GM18873 (cell line): ENCODE measurements around the gene GGTLC1.

Experiments used
- ATAC-seq: cut with Tn5 transposase; IDR thresholded peaks from one replicate; pipeline ENCODE4 v1.9.1; 2021; ENCODE audit warnings: mild to moderate bottlenecking, moderate library complexity, moderate number of reproducible peaks; ENCODE audit not compliant: unreplicated experiment, low FRiP score

Gene GGTLC1

GRCh38 chr20:23970049-23970448 lies 18.5 kb downstream of the GGTLC1 start:
- no peak for ATAC-seq

- no peak for ATAC-seq
These were observed 21.0 kb downstream of the GGTLC1 start for GRCh38 chr20:23967616-23967979.

GRCh38 chr20:23966927-23967615 lies 21.5 kb downstream of the GGTLC1 start:
- ATAC-seq = no peak

- ATAC-seq = no peak
These were observed 22.3 kb downstream of the GGTLC1 start for GRCh38 chr20:23966298-23966697.

DNA sequence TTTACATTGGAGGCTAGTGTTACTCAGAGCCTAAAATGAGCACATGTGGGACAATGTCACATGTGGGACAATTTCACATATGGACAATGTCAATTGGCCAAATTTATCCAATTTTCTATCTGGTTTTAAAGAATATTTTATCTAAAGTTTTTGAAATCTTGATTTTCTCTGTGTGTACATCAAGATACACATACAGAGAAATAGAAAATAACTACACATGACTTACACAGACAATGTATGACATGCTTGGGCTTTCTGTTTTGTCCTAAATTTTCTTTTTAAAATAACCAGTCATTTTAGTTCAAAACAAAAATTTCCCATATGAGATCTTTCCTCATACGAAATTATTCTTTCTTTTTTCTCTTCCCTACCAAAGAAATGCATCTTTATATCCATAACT lies 24.6 kb downstream of the GGTLC1 start:
- ATAC-seq = no peak

DNA sequence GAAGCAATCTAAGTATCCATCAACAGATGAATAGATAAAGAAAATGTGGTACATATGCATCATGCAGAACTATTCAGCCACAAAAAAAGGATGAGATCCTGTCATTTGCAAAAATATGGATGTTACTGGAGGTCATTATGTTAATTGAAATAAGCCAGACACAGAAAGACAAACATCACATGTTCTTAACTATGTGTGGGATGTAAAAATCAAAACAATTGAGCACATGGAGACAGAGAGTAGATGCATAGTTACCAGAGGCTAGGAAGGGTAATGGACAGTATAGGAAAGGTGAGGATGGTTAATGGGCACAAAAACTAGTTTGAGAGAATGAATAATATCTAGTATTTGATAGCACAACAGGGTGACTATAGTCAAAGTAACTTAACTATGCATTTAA lies 26.3 kb downstream of the GGTLC1 start:
- no peak for ATAC-seq

DNA sequence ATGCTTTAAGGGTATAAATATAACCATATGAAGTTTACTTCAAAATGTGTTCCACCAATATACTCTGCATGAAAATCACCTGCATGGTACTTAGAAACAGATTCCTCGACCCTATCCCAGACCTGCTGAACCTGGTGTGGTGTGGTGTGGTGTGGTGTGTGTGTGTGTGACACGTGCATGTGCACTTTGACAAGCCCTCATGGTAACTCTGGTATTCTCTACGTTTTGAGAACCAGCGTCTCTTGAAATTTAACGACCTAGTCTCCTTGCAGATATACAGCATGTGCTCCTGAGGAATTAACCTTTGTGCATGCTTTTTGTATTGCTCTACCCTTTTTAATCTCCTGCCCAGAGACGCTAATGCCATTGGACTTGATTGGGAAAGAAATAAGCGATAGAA lies 29.5 kb downstream of the GGTLC1 start:
- no peak for ATAC-seq

- no peak for ATAC-seq
These were observed 32.7 kb downstream of the GGTLC1 start for GRCh38 chr20:23955896-23956295.

DNA sequence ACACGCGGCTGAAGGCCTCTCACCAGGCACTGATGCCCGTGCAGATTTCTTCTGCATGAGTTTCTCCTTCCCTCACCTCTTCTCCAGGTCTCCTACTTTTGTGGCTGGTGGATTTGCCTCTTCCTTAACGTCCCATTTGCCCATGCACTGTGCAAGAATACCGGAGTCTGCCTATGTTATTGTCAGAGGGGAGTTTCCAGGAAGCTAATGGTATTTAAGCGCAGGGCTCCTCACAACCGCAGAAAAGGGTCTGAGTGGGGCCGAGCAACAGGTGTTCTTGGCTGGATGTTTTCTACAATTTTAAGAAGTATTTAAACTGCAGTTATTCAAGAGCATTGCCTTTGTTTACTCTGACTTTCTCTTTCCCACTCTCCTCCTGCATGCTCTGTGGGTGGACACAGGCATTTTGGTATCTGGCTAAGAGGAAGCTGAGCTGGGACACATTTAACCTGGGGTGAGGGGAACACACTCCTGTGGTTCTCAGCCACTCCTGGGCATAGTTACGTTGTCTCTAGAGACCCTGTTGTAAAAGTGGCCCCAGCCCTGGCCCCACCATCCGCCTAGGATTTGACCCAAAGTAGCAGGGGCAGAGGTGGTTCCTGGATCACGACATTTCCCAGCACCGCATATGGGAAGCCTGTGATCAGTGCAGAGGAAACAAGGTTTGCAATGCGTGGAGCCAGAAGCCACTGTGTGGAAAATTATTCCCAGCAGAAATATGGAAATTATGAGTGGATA lies 34.4 kb downstream of the GGTLC1 start:
- ATAC-seq = no peak

DNA sequence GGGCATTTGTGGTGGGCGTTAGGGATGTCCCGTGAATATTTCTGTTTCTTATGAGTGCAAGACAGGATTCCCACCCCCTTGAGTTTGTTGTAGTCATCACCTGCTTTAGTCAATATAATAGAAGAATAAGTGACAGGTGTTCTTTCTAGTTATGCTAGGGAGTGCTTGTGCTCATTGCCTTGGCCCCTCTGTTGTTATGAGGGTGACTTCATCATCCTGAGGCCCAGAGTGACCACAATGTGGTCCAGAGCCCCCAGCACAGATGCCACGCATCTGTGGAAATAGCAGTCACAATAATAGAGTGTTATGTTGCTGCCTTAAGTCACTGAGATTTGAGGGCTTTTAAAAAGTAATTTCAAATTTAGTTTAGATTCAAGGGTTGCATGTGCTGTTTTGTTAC lies 42.4 kb downstream of the GGTLC1 start:
- ATAC-seq = no peak

DNA sequence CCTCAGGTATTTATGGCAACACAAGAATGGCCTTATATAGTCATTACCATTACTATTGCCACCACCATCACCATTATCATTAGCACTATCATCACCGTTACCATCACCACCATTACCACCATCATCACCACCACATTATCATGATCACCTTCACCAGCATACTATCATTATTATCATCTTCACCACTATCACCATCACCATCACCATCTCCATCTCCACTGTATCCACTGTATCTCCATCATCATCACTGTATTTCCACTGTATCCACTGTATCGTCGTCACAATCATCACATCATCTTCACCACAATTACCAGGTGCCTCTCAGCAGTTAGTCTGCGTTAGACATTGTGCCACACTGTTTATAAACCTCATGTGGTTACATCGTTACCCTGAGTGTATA lies 45.3 kb downstream of the GGTLC1 start:
- no peak for ATAC-seq

DNA sequence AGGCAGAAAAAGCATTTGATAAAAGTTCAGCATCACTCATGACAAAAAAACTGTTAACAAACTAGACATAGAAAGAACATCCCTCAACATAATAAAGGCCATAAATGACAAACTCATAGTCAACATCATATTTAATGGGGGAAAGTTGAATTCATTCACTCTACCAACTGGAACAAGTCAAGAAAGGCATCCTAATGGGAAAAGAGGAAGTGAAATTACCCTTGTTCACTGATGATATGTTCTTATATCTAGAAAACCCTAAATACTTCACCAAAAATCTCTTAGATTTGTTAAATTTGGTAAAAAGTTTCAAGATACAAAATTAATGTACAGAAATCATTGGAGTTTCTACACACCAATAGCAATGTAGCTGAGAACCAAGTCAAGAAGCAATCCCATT lies 48.9 kb downstream of the GGTLC1 start:
- no peak for ATAC-seq

DNA sequence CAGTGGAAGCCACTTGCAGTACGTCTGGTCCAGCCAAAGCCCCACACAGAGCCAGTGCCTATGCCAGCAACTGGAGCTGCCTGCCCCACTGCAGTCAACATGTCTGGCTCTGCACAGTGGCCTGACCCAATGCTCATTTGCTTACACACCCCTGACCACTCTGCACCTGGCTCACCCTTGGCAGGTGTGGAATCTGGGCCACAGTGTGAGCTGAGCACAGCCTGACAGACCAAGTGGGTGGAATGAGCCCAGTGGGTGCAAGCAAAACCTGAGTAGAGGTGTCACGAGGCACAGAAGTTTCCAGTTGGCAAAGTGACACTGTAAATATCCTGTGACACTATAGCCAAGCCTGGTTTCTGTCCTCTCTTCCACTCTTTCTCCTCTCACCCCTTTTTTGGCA lies 49.5 kb downstream of the GGTLC1 start:
- no peak for ATAC-seq

- no peak for ATAC-seq
These were observed 50.5 kb downstream of the GGTLC1 start for GRCh38 chr20:23938118-23938438.

DNA sequence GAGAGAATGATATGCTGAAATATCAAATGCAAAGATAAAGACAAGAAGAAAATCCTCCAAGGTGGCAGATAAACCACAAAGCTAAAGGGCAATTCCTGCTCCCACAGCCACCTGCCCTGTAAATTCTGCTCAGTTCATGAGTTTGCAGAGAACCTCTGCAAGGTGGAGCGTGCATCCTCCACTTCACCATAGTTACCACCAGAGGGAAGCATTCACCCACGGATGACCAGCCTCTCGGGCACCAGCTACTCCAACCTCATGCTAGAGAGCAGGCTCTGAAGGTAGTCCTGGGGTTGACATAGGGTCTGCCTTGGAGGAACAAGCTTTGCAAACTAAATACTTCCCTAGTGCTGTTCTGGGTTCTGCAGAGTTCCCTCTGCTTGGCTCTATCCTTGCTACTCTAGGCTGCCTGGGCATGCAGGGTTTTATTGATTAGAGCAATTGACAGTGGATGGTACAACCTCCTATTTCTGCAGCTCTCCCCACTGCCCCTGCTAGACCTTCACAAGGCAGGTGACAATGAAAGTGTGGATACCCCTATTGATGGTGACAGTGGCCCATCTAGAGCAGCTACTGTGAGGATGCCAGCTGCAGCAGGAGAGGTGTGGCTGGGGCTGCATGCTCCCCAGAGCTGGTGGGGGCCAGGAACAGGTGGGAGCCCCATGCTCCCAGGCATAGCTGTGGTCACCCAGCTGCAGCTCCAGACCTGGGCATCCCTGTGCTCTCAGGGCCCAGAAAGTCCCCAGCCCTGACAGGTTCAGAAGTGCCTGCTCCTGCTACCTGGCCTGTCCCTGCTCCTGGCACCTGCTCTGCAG lies 51.1 kb downstream of the GGTLC1 start:
- ATAC-seq = peak; percentile 64
